ENCODE results near the gene SLC4A5.

SLC4A5 gene

DNA sequence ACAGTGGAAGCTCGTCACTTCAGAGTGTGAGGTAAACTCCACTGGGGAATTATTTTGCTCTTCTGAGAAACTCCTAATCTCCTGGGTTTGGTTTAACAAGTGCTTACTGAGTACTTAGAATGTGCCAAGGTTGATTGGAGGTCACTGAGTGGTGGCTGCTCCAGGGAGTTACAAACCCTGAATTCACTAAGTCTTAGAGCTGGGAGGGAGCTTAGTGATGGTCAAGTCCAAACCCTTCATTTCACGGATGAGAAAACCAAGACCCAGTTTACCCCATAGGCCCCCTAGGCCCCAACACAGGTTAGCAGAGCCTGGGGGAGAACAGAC lies 52.0 kb downstream of the SLC4A5 start:
- no peak for DNase-seq (ENCODE audit: low spot score)
- in situ Hi-C loops (cut with MboI; ENCODE audit: low pct_unique_long_range_greater_than_20kb, low sequenced_read_pairs, unreplicated experiment): no loop called here
- no peak for TF ChIP-seq CTCF (IDR thresholded peaks at IDR 0.05; ENCODE audit: extremely low read depth, insufficient read depth, missing control alignments)

DNA sequence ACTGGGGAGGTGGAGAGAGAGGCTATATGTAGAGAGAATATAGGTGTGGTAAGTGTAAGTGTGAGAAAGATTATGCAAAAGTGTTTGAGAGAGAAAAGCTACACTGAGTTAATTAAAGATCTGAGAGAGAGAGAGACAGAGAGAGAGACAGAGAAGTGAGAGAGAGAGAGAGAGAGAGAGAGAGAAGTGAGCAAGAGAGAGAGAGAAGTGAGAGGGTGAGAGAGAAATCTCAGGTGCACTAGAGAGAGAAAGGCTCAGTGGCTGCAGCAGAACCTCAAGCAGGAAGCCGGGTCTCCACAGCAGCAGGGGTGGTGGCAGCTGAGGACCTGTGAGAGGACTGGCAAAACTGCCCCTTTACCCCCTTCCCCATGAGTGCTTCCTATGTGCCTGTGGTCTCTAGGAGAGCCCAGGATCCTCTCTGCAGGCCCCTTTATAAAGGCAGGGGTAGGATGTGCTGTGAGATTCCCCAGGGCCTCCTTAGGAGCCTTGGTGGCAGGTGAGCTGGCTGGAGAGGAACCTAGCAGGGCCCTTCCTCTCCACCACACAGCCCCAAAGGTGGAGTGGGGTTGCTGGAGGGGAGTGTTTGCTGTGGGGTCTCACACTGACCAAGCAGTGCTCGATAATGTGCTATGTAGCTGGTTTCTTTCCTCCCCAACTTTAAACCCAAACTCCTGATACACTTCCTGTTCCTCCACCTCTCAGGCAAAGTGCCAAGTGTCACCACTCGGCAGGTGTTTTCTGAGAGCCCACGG lies 52.6 kb downstream of the SLC4A5 start:
- in situ Hi-C loops (cut with MboI; ENCODE audit: low pct_unique_long_range_greater_than_20kb, low sequenced_read_pairs, unreplicated experiment): no loop called here
- no peak for TF ChIP-seq CTCF (IDR thresholded peaks at IDR 0.05; ENCODE audit: extremely low read depth, insufficient read depth, missing control alignments)

DNA sequence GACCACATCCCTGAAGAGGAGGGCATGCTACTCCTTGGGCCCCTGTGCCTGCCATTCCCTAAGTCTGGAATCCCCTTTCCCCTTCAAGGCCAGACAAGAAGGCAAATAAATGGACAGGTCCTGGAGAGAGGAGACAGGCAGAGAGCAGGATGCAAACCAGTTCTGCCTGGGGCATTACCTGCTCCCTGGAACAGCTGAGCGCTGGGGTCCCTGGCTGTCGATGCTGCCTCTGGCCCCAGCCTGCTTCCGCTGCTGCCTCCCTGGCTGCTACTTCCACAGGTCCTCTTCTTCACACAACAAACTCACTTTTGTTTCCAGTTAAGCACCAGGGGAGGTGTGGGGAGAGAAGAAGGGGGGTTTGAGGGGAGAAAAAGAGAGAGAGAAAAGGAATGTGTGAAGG lies 53.1 kb downstream of the SLC4A5 start:
- no peak for DNase-seq (ENCODE audit: low spot score)
- no peak for TF ChIP-seq CTCF (IDR thresholded peaks at IDR 0.05; ENCODE audit: extremely low read depth, insufficient read depth, missing control alignments)
- in situ Hi-C loops (cut with MboI; ENCODE audit: low pct_unique_long_range_greater_than_20kb, low sequenced_read_pairs, unreplicated experiment): no loop called here

More for the DNA sequence above, 52.6 kb downstream of the SLC4A5 start:
- DNase-seq (ENCODE audit: low spot score): peak; percentile 51

GRCh38 chr2:74286725-74287124 lies 56.5 kb downstream of the SLC4A5 start:
- in situ Hi-C loops (cut with MboI; ENCODE audit: low pct_unique_long_range_greater_than_20kb, low sequenced_read_pairs, unreplicated experiment): no loop called here
- DNase-seq (ENCODE audit: low spot score): no peak
- TF ChIP-seq CTCF (IDR thresholded peaks at IDR 0.05; ENCODE audit: extremely low read depth, insufficient read depth, missing control alignments): no peak

GRCh38 chr2:74281141-74281975 lies 61.9 kb downstream of the SLC4A5 start:
- in situ Hi-C loops (cut with MboI; ENCODE audit: low pct_unique_long_range_greater_than_20kb, low sequenced_read_pairs, unreplicated experiment): no loop called here
- TF ChIP-seq CTCF (IDR thresholded peaks at IDR 0.05; ENCODE audit: extremely low read depth, insufficient read depth, missing control alignments): no peak
- DNase-seq (ENCODE audit: low spot score): no peak

DNA sequence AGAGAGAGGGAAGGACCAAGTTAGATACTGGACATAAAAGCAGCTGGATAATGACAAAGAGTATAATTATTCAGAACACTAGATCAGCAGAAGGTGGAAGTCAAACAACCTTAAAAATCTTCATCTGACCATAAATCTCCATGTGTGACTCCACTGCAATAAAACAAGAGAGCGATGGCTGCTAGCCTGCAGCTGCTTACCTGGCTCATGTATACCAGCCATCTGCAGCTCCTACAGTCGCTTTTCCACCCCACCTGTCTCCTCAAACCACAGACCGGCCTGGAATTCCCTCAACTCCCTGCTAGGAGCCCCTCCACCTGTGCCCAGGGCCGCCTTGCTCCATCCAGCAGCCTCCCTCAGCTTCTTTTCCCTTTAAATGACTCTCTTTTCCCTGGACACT lies 64.5 kb downstream of the SLC4A5 start:
- DNase-seq (ENCODE audit: low spot score): no peak
- in situ Hi-C loops (cut with MboI; ENCODE audit: low pct_unique_long_range_greater_than_20kb, low sequenced_read_pairs, unreplicated experiment): no loop called here
- TF ChIP-seq CTCF (IDR thresholded peaks at IDR 0.05; ENCODE audit: extremely low read depth, insufficient read depth, missing control alignments): no peak

All from GM13977 (cell line).